ENCODE results near the gene DGCR6L.

GRCh38 chr22:20297414-20298109 is 22.3 kb downstream of the DGCR6L start:
- no peak for TF ChIP-seq POLR2A (IDR thresholded peaks at IDR 0.05; ENCODE audit: low read length)
- no peak for TF ChIP-seq GATA1 (IDR thresholded peaks at IDR 0.05; ENCODE audit: low read depth, low read length)

All from erythroblast (primary cell).